ENCODE data around the gene CHSY3.

The CHSY3 gene

GRCh38 chr5:129904102-129904666 lies at the start of gene CHSY3:
Gene CHSY3 (plus strand): TSS chr5:129904465.
- DNase-seq (ENCODE audit: low read depth in 1 of 2, low spot score in 1 of 2) = peak in 1 of 2 donors; percentile 10

DNA sequence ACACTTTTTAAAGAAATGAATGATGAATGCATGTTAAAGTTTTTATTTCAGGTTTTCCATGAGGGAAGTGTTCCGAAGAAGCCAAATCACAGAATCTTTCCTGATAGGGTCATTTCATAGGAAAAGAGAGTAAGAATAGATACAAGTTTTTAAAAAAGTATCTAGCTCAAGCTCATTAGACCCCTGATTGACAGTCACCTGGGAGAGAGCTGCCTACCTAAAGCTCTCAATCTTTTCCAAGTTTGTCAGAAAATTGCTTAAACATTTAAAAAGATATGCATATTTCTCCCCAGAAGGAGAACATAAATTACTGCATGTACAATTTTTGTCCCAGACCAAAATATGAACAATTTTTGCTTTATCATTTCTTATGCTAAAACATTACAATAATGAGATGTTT lies 47.9 kb upstream of the CHSY3 start:
- DNase-seq (ENCODE audit: low read depth in 1 of 2, low spot score in 1 of 2) = no peak

DNA sequence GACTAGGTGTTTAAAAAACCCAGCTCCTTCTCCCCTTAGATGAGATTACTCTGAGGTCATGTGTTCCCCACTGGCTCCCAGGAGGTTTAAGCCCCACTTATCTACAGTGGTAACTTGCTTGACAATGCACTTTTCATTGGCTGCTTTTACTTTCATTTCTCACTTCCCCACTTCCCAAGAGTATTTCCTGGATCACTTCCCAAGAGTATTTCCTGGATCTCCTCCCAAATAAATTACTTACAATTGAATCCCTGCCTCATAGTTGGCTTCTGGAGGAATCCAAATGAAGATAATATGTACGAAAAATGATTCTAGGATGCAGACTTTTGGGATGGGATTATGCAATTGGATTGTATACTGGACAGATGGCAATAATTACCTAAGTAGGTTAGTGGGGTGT lies 47.1 kb upstream of the CHSY3 start:
- no peak for DNase-seq (ENCODE audit: low read depth in 1 of 2, low spot score in 1 of 2)

- no peak for DNase-seq (ENCODE audit: low read depth in 1 of 2, low spot score in 1 of 2)
Observed at GRCh38 chr5:129858131-129858675, 46.1 kb upstream of the CHSY3 start.

- no peak for DNase-seq (ENCODE audit: low read depth in 1 of 2, low spot score in 1 of 2)
Observed at GRCh38 chr5:129884322-129884721, 19.9 kb upstream of the CHSY3 start.

DNA sequence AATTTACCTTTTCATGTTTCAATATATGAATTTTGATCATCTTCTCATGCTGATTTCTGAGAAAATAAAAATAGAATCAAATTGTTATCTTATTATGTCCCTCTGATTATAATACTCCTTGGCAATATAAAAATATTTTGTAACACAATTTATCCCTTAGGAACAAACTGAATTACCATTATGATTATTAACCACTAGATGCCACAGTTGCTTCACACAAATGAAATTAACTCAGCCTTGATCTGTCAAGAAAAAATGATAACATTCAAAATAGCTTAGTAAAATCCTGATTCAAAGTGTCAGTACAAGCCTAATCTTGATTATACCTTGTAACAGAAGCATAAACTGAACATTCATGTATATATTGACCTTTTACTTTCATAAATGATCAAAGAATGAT lies 4.8 kb upstream of the CHSY3 start:
- DNase-seq (ENCODE audit: low read depth in 1 of 2, low spot score in 1 of 2) = no peak

GRCh38 chr5:129902816-129903215 lies 1.4 kb upstream of the CHSY3 start:
- DNase-seq (ENCODE audit: low read depth in 1 of 2, low spot score in 1 of 2) = no peak

DNA sequence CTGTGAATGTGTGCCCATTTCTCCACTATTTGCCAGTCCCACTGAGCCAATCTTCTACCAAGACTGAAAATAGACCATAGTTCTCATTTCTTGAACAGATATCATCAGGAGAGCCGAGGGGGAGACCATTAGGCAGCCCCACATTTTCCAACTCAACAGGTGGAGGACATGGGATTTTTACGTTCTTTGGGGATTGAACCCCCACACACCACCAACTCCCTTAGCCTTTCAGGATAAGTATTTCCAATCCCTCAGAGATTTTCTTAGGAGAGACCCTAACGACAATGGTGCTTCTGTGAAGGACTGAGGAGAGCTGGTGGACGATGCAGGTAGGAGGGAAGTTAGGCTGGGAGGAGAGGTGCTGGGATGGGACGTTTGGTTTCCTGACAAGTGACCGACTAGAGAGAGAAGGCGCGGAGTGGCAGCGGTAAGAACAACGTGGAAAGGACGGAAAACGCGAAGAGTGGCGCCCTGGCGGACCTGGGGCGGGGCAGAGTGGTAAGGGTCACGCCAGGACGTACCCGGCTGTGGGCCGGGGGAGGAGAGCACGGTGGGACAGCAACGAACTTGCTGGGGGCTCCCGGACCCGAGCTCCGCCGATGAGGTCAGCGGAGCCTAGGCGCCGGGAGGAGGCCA lies 681 bp upstream of the CHSY3 start:
- DNase-seq (ENCODE audit: low read depth in 1 of 2, low spot score in 1 of 2) = no peak

GRCh38 chr5:129904667-129905472 lies 605 bp downstream of the CHSY3 start:
- DNase-seq (ENCODE audit: low read depth in 1 of 2, low spot score in 1 of 2) = no peak

- DNase-seq (ENCODE audit: low read depth in 1 of 2, low spot score in 1 of 2) = no peak
Observed at GRCh38 chr5:129905473-129906176, 1.4 kb downstream of the CHSY3 start.

GRCh38 chr5:129906177-129906887 lies 2.1 kb downstream of the CHSY3 start:
- no peak for DNase-seq (ENCODE audit: low read depth in 1 of 2, low spot score in 1 of 2)

DNA sequence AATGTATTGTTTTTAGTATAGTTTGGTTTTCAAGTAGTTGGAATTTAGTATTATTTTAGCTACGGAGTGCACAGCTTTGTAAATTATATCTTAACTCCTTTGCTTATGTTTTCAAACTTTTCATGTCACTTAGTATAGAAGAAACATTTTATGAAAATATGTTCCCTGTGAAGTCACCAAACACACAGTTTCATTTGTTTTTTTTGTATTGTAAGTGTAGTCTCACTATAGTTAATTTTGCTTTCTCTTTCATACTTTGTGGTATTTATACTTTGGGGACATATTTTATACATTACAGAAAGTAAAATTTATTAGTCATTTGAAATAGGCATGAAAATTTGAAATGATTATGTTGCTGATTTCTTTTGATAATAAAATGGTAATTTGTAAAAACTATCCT lies 5.0 kb downstream of the CHSY3 start:
- no peak for DNase-seq (ENCODE audit: low read depth in 1 of 2, low spot score in 1 of 2)

- no peak for DNase-seq (ENCODE audit: low read depth in 1 of 2, low spot score in 1 of 2)
Observed at GRCh38 chr5:129912601-129913255, 8.5 kb downstream of the CHSY3 start.

GRCh38 chr5:129915415-129915814 lies 11.2 kb downstream of the CHSY3 start:
- DNase-seq (ENCODE audit: low read depth in 1 of 2, low spot score in 1 of 2) = no peak

- no peak for DNase-seq (ENCODE audit: low read depth in 1 of 2, low spot score in 1 of 2)
Observed at GRCh38 chr5:129917224-129917623, 13.0 kb downstream of the CHSY3 start.

- no peak for DNase-seq (ENCODE audit: low read depth in 1 of 2, low spot score in 1 of 2)
Observed at GRCh38 chr5:129921204-129921603, 16.9 kb downstream of the CHSY3 start.

DNA sequence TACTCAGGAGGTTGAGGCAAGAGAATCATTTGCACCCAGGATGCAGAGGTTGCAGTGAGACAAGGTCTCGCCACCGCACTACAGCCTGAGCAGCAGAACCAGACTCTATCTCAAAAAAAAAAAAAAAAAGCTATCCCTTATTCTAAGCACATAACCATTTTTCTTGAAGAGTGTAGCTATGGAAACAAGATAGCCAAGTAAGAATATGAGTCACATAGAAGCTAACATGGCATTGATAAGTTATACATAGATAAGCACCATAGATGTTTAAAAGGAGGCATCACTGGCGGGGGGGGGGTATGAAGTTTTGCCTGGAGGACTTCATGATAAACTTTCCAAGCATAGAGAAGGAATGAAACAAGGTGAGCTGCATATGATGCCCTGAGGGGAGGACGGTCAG lies 26.0 kb downstream of the CHSY3 start:
- no peak for DNase-seq (ENCODE audit: low read depth in 1 of 2, low spot score in 1 of 2)

- DNase-seq (ENCODE audit: low read depth in 1 of 2, low spot score in 1 of 2) = no peak
Observed at GRCh38 chr5:129935626-129936025, 31.4 kb downstream of the CHSY3 start.

- DNase-seq (ENCODE audit: low read depth in 1 of 2, low spot score in 1 of 2) = no peak
Observed at GRCh38 chr5:129938077-129938476, 33.8 kb downstream of the CHSY3 start.

- DNase-seq (ENCODE audit: low read depth in 1 of 2, low spot score in 1 of 2) = no peak
Observed at GRCh38 chr5:129943936-129944335, 39.7 kb downstream of the CHSY3 start.
